HG03439 (cell line): Measurements from ENCODE around the gene PTPRK.

Source experiments
- ATAC-seq: cut with Tn5 transposase; IDR thresholded peaks from one replicate; pipeline ENCODE4 v1.9.1; 2021; ENCODE audit warnings: mild to moderate bottlenecking, moderate library complexity; ENCODE audit not compliant: unreplicated experiment

PTPRK gene

GRCh38 chr6:128208078-128208477 is 312.3 kb downstream of the PTPRK start:
- no peak for ATAC-seq

GRCh38 chr6:128206610-128207426 is 313.6 kb downstream of the PTPRK start:
- no peak for ATAC-seq

GRCh38 chr6:128204616-128205015 is 315.8 kb downstream of the PTPRK start:
- no peak for ATAC-seq

DNA sequence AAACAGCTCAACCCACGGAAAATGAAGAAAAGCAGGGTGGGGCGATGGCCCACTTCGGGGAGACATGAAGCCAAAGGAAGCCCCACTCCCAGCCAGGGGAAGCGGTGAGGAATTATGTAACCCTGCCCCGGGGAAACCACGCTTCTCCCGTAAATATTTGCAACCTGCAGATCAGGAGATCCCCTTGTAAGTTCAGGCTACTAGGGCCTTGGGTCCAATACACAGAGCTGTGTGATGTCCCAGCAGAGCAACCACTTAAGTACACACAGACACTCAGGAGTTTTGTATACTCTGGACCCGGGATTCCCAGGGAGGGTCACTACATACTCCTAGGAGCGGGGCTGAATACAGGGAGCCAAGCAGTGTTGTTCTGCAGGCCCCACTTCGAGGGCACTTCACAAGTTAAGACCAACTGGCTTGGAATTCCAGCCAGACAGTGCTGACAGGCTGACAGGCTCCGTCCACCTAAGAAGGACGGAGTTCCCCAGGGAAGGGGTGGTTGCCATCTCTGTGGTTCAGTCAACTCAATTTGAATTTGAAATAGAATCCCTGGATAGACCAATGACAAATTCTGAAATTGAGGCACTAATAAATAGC is 318.1 kb downstream of the PTPRK start:
- ATAC-seq: no peak

GRCh38 chr6:128200789-128201188 is 319.6 kb downstream of the PTPRK start:
- ATAC-seq: no peak

GRCh38 chr6:128199461-128199860 is 320.9 kb downstream of the PTPRK start:
- no peak for ATAC-seq

DNA sequence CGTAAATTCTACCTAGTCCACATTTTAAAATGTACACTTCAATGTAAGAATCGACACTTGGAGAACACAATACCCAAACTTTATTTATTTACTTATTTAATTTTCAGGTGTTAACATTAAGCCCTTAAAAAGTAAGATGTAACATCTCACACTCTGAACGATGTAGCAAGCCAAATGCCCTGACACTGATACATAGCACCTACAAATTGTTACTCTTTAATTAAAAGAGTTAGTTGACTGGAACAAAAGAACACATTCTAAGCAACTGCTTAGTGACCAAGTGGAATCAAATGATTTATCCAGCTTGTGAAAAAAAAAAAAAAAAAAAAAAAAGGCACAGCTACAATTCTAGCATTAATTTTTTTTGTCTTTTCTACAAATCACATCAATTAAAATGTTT is 327.4 kb downstream of the PTPRK start:
- ATAC-seq: no peak

- no peak for ATAC-seq
These were observed 331.7 kb downstream of the PTPRK start for GRCh38 chr6:128188678-128189077.

- ATAC-seq: no peak
These were observed 333.7 kb downstream of the PTPRK start for GRCh38 chr6:128186729-128187128.

- no peak for ATAC-seq
These were observed 340.4 kb downstream of the PTPRK start for GRCh38 chr6:128179876-128180438.

GRCh38 chr6:128174724-128175123 is 345.7 kb downstream of the PTPRK start:
- ATAC-seq: no peak

- no peak for ATAC-seq
These were observed 347.4 kb downstream of the PTPRK start for GRCh38 chr6:128172752-128173682.

- no peak for ATAC-seq
These were observed 348.3 kb downstream of the PTPRK start for GRCh38 chr6:128172081-128172480.

DNA sequence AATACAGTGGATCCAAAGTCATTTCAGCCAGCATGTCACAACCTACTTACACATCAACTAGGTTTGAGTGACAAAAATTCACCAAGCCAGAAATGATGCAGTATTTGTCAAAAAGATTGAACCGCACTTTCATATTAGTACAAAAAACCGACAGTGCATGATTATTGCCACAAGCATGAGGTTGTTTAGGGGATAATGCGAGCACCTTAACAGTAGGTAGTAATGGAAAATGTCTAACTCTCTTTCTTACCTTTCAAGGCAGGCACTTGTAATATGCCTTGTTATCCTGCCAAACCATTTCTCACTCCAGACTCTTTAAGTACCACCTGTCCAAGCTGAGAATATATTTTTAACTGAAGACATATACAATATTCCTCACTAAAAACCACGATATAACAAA is 349.2 kb downstream of the PTPRK start:
- ATAC-seq: no peak

DNA sequence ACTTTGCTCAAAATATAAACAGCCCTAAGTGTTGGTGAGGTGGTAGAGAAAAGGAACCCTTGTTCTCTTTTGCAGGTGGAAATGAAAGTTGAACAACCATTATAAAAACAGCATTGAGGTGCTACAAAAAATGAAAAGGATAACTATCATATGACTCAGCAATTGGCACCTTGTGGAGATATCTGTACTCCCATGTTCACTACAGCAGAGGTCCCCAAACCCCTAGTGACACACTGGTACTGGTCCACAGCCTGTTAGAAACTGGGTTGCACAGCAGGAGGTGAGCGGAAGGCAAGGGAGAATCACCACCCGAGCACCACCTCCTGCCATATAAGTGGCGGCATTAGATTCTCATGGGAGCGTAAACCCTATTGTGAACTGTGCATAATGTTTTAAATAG is 352.2 kb downstream of the PTPRK start:
- ATAC-seq: no peak

DNA sequence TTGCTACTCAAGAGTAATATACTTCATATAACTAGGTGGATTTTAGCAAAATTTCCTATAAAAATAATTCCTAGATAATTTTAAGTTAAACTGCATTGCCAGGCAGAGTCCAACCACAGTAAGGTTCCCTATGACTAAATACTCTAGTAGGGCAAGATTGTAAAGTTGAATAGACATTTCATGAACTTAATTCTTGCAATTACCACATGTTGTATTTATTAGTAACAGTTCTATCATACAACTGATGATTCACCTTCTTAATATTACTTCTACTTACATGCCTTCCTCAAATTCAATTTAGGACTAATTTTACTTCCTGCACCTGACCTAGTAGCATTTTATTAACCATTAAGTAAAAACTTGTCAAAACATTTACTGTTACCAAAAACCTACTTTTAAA is 352.8 kb downstream of the PTPRK start:
- no peak for ATAC-seq

DNA sequence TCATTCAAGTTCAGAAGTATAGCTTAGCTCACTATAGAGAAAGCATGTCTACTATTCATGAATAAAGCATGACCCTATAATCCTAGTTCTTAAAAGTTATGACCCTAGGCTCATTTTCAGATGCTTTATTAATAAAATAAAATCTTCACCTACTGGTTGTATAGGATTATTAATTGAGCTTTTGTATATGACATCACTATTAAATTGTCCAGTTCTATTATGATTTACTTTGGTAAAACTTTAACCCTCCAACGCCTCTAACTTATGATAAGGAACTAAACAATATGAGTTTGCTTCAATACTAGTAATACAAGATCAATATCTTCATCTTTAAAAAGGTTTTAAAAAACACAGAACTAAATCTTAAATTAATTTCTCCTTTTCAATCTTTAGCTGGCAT is 356.1 kb downstream of the PTPRK start:
- ATAC-seq: no peak

DNA sequence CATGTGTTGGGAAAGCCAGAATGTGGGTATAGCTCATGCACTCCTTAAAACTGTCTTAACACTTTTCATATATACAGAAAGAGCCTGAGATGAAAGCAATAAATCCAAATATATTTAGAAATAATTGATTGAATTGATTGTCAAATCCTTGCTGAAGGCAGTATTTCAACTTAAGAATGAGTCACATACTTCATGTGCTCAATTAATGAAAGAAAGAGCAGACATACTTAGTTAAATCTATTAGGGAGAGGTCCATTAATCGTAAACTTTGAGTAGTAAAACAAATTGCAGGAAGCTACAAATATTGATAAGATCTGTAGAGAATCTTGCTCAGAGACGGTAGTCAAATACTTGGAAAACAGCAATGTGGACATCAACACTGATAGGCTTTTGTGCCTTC is 358.0 kb downstream of the PTPRK start:
- ATAC-seq: no peak

DNA sequence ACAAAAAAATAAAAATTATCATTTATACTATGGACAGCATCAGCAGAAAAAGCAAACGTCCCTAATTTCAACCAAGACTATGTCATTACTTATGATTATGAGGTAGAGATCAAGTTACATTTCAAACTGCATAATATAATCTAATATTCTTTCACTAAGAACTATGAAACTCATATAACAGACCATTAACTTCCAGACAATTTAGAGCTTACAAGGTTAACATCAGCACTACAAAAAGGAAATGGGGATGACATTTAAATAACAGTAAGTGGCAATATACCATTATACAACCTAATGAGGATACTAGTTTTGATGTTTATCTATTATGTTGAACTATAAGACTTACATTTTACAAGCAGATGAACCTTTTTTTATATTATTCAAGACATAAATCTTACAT is 358.6 kb downstream of the PTPRK start:
- ATAC-seq: no peak

- no peak for ATAC-seq
These were observed 359.1 kb downstream of the PTPRK start for GRCh38 chr6:128161263-128161662.

DNA sequence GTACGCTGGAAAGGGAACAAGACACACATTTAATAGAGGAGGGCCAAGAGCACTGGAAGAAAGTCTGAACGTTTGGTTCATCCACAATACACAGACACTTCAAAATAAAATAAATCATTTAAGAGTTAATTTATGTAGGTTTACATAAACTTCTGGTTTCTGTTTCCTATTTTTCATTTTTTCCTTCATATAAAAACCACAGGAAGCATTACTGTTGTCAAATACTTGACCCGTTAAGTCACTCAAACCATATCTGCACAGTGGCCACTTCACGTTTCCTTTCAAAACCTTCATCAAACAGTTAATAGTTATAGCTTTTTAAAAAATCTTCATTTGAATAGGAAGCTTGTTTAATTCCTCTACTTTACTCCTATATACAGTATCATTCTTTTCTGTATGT is 361.9 kb downstream of the PTPRK start:
- ATAC-seq: no peak
